ENCODE measurements around the gene TRPM3.

GRCh38 chr9:71130521-71130920 is 9.1 kb upstream of the TRPM3 start:
- TF ChIP-seq CTCF (IDR thresholded peaks at IDR 0.05; ENCODE audit: low read depth, low read length) = no peak
- TF ChIP-seq EZH2phosphoT487 (IDR thresholded peaks at IDR 0.05; ENCODE audit: low read depth) = no peak

Measured in OCI-LY3 (cell line).